GM21390 (cell line): ENCODE results near the gene GMEB2.

Experiments
- ATAC-seq: cut with Tn5 transposase; IDR thresholded peaks from one replicate; pipeline ENCODE4 v1.9.1; 2021; ENCODE audit not compliant: unreplicated experiment

Gene GMEB2

DNA sequence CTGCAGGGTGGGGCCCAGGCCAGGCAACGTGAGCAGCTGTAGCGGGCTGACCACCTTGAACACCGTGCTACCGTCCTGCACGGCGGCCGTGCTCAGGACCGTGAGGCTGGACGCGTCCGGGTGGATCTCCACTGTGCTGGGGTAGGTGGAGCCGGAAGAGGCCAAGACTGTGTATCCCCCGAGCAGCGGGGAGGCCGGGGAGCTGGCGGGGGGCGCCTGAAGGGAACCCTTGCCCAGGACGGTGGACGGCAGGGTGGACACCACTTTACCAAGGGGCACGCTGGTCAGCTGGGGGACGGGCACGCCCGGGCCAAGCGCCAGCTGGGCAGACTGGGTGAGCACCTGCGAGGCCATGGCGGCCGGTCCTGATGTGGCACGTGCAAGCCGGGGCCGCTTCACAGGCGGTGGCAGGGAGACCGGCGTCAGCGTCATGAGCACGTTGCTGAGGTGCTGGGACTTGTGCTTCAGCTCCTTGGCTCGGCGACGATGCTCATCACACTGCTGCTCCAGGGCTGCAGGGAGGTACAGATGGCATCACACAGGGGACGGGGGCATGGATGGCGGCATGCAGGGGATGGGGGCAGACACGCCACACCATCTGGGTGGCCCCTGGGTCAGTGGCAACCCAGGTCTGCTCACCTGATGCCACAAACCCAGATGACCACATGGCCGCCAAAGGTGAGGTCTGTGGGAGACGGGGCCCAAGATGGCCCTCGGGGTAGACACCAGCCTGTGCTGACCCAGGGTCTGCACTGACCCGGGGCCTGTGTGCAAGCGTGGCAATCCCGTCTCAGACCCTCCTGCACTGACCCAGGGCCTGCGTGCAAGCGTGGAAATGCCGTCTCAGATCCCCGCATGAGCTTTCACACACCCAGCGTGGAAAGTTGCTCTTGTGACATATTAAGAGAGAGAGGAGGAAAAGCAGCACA is 36.4 kb downstream of the GMEB2 start:
- no peak for ATAC-seq

DNA sequence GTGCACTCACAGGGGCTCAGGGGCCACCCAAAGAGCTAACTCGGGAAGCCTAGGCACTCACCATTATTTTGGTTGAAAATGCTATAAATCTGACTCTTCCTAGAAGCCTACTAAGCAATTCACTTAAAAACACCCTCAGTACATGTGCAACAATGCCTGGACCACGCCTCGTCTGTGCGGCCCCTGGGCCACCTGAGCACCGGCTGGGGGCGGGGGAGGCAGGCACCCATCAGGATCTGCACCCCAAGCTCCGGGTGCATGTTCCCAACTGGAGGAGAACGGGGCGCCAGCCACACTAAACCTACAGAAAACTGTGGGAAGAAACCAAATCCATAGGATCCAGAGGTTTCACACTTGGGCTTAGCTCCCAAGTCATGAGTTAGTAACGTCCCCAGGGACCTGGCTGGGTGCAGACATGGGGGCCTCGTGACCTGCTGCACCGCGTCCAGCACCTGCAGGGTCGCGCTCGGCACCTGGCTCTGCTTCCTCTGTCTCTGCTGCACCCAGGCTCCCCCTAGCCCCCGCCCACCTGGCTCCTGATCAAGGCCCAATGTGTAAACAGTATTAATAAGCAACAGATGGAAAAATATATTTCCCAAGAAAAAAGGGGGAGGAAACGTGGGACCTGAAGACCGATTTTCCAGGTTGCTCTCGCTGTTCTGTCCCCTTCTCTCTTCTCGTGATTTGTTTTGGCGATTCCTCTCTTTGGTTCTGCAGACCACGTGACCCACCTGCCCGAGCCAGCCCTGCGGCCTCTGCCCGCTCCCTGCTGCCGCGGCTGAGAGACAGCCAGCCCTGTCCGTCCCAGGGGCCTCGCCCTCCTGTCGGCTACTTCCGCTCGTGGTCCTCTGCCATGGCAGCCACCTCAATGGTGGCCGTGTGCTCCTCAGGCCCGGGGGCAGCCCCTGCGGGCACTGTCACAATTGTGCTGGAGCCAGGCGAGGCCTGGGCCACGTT is 37.4 kb downstream of the GMEB2 start:
- ATAC-seq, result no peak

DNA sequence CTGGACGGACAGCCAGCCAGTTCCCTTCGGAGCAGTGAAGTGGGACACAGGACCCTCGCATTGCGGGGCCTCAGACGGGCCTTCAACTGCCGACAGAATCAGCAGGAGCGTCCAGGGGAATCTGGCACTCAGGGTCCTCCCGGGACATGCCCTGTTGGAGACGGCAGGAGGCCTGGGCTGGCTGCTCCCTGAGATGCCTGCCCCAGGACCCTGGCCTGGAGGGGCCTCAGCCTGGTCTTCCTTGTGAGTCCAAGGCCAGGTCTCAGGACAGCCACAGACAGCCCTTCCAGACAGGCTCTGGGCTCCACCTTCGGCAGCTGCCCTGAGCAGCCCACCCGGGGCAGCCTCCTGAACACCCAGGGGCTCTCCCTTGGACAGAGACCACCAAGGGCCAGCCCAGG is 38.3 kb downstream of the GMEB2 start:
- no peak for ATAC-seq

DNA sequence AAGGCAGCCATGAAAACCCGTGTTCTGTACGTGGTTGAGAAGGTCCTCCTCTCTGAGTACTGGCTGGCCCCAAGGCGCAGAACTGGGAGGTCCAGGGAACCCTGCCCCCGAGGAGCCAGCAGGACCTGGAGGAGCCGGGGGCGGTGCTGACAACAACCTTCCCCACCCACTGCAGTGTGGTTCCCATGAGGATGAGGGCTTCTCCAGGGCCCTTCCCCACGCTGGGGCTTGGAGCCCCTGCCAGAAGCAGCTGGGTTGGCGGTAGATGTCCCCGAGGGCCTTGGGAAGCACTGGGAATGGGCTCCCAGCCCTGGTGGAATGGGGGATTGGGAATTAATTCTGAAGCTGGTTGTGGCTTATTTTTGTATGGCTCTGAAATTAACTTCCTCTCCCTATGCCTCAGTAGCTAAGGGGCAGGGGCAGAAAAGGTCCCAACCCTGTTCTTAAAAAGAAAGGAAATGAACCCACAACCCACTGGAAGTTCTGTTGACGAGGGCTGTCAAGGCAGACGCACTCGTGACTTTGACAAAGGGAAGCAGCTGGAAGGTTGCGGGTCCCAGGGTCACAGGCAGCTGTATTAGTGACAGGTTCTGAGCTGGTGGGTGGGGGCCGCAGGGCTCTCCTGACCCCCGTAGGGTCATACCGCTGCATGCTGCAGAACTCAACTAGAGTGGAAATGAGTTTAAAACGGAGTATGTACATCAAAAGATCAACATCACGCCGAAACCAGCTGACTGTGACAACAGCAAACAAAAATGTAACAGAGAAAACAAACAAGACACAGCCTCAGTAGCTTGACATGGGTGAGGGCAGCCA is 38.9 kb downstream of the GMEB2 start:
- no peak for ATAC-seq

DNA sequence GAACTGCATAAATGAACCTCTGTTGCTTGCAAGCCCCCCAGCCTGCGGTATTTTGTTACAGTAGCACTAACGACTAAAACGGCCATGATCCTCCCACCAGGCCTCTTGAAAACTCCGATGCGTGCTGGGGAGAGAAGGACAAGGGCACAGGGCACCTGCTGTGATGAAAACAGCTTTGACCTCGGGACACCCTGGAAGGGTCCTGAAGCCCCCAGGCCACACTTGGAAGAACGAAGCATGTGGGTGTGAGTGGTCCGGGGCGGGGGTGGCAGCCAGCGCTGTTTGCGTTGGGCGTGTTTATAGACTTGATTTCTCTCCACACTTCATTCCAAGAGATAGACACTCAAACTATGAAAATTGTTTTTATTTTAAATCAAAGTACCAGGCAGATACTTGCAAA is 39.6 kb downstream of the GMEB2 start:
- ATAC-seq, result no peak

DNA sequence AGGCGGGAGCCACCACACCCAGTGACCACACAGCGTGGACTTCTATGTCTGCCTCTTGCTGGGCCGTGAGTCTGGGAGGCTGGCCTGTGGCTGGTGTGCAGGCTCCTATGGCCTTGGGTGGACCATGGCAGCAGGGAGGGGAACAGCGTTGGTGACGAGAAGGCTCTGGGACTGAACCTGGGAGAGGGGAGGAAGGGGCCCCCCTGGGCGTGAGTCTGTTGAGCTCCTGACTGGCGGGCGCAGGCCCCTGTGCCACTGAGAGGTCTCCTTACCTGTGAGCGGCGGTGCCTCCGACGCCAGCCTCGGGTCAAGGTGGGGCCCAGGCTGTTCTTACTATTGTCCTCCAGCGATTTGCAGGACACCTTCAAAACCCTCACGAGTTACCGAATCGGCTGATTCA is 40.1 kb downstream of the GMEB2 start:
- no peak for ATAC-seq

DNA sequence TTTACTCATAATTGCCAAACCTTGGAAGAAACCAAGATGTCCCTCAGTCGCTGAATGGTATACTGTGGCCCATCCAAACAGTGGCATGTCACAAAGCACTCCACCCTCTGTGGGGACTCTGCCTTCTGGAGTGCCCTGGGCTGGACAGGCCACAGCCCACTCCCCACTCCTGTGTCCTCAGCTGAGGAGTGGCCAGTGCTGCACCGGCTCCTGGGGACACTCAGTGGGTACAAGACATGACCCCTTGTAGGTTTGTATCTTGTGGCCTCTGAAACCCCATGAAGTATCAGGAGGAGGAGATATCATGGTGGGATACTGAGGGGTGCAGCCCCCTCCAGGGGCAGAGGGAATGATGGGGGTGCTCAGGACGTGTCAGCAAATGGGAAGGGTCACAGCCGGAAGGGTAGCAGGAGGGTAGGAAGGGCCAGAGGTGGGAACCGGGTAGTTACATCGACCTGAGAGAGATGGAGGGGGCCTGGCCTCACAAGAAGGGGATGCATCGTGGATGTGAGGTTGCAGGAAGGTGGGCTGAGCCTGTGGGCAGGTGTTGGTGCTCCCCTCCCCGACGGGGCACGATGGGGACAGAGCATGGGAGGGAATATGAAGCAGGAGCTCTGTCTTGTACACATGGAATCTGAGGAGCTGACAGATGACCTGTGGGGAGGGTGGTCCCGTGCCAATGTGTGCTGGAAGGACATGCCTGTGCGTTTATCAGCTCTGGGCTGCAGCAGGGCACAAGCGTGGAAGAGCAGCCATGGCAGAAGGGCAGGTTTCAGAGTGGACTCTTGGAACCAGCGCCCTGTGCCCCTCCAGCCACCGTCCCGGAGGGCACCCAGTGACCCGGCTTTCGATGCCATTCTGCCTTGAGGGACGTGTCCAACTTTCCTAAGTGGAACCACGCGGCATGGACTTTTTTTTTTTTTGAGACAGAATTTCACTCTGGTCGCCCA is 41.0 kb downstream of the GMEB2 start:
- no peak for ATAC-seq

DNA sequence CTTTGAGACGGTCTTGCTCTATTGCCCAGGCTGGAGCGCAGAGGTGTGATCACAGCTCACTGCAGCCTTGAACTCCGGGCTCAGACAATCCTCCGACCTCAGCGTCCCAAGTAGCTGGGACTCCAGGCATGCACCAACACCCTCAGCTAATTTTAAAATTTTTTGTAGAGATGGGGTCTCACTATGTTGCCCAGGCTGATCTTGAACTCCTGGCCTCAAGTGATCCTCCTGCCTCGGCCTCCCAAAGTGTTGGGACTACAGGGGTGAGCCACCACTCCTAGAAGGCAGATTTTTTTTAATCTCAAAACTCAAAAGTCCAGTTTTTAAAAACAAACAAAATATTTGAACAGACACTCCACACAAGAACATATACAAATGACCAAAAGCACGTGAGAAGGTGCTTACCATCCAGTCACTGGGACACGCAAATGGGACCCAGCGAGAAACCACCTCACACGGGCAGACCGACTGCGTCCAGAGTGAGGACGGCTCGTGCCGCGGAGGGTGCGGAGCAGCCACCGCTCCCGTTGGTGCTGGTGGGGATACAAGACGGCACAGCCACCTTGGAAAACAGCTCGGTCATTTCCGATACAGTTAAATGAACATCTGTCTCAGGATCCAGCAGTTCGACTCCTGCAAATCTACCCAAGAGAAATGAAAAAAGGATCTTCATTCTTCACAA is 44.4 kb downstream of the GMEB2 start:
- no peak for ATAC-seq

DNA sequence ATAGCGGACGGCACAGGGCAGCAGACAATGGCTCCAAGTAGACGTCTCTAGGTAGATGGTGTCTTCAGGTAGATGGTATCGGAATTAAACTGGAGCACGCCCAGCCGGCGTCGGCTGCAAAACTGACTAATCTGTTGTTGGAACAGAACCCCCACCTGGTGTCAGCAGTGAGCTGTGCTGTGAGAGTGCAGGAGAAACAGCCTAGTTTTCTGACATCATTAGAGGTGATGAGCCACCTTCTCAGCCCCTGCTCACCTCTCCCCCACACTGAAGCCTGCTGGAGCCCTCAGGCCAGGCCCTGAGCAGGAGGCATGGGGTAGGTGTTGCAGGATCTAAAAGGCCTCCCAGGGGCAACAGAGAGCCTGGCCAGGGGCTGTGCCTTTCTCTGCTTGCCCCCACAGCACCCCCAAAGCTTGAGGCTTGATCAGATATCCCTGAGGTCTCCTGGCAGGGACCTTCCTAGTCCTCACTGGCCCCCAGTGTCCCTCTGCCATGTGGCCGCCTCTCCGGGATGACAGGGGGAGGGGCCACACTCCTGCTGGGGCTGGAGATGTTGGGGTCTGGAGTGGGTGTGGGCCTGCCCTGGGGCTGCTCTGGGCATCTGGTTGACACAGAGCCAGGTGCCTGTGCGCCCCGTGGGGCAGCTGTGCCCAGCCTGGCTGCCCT is 46.0 kb downstream of the GMEB2 start:
- ATAC-seq, result no peak

DNA sequence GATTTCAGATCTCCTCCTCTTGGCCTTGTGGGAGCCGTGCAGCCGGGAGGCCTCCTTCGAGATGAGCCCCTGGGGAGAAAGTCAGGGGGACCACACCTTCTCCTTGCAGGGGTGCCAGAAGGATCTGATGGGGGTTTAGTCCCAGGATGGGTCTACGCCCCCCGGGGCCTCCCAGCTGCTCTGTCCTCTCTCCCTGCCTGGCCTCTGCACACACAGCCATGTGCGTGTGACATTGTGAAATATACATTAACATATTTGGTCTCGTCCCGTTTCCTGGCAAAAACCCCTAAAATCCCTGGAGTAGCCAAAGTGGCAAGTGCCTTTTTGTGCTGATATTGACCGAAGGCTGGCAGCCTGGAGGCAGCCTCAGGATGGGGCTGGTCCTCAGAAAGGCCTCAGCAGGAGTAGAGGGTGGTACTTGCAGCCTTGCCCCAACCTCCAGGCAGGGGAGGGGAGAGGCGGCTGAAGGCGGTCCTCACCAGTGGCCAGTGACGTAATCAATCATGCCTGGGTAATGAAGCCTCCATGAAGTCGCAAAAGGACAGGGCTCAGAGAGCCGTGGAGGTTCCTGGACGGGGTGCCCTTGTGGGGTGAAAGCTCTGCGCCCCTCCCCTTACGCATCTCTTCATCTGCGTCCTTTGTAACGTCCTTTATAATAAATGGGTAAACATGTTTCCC is 47.7 kb downstream of the GMEB2 start:
- no peak for ATAC-seq

DNA sequence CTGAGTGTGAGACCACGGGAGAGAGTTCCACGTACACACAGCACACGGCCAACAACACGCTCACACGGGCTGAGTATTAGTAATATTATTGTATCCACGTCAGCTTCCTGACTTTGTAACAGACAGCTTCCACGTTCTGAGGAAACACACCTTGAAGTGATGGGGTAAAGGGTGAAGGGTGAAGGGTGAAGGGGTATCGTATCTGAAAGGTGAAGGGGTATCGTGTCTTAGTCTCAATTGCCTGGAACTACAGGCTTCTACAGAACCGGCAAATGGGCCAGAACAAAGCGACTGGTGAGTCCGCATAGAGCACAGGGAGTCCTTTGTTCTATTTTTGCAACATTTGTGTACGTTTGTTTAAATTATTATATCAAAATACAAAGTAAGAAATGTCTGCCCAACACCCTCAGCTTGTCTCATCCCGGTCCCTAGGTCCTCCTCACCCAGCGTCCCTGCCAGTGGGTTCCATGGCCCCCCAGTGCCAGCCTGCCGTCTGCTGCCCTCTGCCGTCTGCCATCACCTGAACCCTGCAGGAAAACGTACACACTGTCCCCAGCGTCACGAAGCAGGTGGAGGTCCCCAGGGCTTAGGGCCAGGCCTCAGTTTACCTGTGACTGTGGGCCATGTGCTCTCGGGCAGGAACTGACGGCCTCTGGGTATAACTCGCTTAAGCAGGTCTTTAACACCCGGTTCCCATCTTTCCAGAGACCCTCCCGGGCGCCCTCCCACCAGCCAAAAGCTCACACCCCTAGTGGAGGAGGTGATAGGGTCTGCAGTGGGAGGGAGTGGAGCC is 48.5 kb downstream of the GMEB2 start:
- no peak for ATAC-seq

DNA sequence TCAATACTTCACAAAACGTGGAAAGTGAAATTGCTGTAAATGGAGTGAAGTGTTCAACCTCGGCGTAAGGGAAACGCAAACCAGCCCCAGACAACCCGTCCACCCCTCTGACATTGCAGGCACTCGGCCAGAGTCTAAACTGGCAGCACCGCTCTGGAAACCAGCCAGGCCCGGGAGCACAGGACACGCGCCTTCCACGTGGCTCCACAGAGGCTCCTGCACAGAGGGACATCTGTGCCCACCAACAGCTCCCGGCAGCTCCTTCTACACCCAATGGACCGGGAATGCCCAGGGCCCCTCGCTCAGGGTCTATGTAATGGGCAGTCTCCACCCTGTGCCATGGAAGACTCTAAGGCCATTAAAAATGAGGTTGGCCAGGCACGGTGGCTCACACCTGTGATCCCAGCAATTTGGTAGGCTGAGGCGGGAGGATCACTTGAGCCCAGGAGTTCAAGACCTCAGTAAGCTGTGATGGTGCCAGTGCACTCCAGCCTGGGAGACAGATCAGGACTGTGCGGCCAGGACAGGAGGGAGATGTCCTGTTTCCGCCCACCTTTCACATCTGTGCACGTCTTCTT is 49.5 kb downstream of the GMEB2 start:
- ATAC-seq, result no peak

DNA sequence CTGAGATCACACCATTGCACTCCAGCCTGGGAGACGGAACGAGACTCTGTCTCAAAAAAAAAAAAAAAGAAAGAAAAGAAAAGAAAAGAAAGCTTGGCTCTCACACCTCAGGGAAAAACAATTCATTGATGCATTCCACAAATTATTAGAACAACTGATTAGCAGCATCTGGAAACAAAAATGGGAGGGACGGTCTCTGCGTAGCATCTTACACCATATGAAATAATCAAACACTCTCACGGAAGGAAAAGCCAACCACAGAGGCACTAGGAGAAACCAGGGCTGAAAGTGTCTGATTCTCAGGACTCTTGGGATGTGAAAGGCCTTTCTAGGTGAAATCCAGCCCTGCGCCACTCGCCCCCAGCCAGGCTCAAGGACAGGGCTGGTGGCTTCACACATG is 50.6 kb downstream of the GMEB2 start:
- no peak for ATAC-seq

DNA sequence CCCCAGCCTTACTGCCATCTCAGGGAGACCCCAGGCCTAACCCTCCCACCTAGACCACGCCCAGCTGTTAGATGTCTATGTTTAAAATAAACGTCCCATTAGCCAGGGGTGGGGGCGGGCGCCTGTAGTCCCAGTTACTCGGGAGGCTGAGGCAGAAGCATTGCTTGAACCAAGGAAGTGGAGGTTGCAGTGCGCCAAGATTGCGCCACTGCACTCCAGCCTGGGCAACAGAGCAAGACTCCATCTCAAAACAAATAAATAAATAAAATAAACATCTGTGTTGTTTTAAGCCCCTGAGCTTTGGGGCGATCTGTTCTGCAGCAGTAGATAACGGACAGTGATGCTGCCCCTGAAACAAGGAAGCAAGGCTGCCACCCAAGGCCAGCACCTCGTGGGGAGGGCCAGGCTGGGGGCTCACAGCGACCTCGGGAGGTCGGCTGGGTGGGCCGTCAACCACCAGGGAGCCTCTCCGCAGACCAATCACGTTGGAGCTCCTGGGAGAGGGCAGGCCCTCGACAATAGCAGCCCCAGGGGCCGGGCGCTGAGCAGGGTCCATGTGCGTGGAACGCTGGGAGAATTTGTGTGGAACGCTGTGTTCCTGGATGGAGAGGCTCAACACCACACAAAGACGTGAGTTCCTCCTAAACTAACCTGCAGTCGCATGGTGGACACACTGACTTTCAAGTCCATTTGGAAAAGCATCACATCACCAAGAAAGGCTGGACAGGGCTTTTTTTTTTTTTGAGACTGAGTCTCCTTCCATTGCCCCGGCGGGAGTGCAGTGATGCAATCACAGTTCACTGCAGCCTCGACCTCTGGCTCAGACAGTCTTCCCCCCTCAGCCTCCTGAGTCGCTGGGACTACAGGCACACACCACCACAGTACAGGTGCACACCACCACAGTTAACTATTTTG is 51.8 kb downstream of the GMEB2 start:
- ATAC-seq, result no peak

DNA sequence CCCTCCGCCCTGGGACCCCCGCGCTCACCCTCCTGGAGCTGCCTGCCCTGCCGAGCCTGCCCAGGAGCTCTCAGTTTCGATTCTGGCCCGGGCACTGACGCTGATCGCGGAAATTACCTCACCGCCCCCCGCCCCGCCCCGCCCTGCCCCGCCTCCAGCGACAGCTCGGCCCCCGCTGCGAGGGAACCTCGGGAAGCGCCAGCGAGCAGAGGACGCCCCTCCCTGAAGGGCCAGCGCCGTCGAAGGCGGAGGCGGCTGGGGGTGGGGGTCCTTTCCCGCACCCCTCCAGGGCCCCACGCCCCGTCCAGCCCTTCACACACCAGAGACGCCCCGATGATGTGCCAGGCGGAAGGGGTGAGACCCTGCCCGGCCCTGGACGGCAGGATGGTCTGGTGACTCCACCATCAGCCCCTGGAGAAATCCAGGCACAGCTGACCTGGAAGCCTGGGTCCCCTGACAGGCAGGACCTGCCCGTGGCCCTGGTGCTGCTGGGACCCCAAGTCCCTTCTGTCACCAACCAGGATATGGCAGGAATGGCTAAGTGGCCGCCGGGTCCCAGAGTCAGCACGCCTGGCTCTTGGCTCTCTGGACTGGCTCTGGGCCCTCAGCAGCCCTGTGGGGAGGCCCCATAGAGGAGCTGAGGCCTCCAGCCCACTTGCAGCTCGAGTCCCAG is 52.6 kb downstream of the GMEB2 start, which contains the start of gene HELZ2:
TSS of gene HELZ2 (minus strand) at position 84 of the 673 bp plus-strand sequence. CDS start 1,854 bp downstream, outside the sequence.
- peak; percentile 54 for ATAC-seq
